ENCODE results near the gene TMEM51. TPM values are rescaled to one million over a fixed set of nuclear protein-coding genes. Genes with fewer than 3 reads are reported as not detected.

TMEM51 gene
- total RNA-seq, 1 donor: 1.0 TPM

DNA sequence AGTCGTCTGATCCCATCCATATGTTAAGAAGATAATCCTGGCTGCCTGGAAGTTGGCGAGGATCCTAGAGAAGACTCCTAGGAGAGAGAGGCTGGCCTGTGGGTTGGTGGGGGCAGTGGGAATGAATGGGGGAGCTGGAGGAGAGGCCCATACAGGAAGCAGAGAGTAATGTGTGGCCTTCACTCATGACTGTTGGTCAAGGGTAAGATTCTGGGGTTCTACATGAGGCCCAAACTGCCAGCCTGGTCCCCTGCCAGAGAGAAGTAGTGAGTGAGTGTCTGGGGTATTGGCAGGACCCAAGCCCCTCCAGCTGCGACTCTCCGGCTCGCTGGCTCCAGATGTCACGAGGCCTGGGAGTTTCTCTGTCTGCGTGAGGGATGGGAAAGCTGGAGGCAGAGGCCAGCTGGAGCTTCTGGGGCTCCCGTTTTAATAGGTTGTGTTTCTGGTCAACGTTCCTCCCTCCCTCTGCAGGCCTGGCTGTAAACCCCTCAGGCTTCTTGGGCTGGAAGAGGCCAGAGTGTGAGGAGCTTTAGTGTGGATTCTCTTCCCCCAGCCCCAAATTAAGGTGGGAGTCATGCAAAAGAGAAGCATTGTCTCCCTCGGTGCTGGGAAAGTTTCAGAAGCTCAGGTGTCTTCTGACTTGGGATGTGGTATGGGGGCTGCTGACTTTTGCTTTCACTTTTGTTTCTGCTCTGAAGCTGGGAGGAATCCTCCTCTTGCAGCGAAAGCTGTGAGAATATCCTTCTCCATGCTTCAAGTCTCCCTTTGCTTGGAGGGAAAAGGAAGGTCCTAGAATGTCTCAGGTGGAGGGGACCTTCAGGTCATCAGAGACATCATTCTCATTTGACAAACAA lies 2.6 kb downstream of the TMEM51 start:
- peaks cover 27% of the 10 kb centered on the region for H3K27me3 ChIP-seq (ENCODE audit: insufficient read depth, low read length)
- no peak overlapping the region for H3K4me3 ChIP-seq (ENCODE audit: low read length)
- peaks cover 26% of the 10 kb centered on the region for H3K4me1 ChIP-seq (ENCODE audit: insufficient read depth, low read length)
- no peaks in the 10 kb centered on the region for H3K9me3 ChIP-seq (ENCODE audit: low read depth, low read length)

DNA sequence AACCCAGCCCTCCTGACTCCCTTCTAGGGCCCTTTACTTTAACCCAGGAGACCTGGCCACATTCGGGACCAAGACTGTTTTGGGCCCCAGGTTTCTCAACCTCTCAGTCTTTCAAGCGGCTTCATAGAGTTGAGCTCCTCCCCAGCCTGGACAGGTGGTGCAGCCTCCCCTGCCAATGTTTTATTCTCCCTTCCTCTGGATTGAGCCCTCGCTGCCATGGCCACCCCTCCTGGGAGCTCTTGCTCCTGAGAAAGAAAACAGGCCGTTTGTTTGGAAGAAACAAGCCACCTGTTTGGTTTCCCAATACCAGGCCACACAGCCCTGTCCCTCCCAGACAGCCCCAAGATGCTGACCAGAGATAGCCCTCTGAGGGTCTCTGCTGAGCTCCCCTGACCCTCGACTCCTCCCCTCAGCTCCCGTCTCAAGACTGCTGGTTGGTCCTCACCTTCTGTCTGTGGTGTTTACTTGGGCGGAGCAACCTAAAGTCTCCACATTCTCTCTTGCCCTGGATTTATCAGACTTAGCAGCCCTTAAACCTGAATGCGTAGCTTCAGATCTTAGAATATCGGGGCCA lies 3.3 kb downstream of the TMEM51 start:
- no peaks in the 10 kb centered on the region for H3K9me3 ChIP-seq (ENCODE audit: low read depth, low read length)
- H3K4me1 ChIP-seq (ENCODE audit: insufficient read depth, low read length): peaks cover 26% of the 10 kb centered on the region
- H3K27me3 ChIP-seq (ENCODE audit: insufficient read depth, low read length): peaks cover 20% of the 10 kb centered on the region
- no peak overlapping the region for H3K4me3 ChIP-seq (ENCODE audit: low read length)

DNA sequence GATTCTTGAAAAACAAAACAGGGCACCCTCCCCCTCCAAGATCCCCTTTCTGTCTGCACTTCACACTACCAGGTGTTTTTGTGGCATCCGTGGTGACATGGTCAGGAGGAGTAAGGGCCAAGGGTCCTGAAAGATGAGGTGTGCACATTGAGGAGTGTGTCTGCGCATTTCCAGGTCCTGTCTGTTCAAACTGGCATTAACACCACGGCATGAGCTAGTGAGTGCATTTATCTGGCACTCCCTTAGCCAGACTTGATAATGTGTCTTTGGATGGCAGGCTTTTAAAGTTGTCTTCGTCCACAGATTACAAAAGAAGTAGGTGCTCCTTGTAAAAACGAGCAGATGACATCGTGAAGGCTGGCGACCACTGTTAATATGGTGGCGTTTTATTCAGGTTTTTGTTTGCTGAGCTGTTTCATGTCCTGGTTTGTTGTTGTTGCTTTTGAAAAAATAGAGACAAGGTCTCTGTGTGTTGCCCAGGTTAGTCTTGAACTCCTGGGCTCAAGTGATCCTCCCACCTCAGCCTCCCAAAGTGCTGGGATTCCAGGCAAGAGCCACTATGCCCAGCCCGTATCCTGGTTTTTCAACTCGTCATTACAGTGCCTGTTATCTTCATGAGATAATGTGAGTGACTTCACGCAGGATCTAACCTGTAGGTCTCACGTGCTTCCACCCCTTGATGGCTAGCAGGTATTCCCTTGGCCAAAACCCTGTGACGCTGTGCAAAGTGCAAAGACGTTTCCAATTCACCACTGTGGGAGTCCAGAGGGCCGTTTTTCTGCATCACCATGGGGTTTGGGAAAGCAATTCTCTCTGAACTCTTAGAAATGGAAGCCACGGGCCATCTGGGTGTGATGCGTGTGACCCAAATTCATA lies 4.2 kb downstream of the TMEM51 start:
- Histone ChIP-seq H3K4me3 (ENCODE audit: low read length) (no peak overlapping the region), H3K9me3 (ENCODE audit: low read depth, low read length) (no peaks in the 10 kb centered on the region), H3K27me3 (ENCODE audit: insufficient read depth, low read length) (peaks cover 12% of the 10 kb centered on the region), H3K4me1 (ENCODE audit: insufficient read depth, low read length) (peaks cover 25% of the 10 kb centered on the region)

DNA sequence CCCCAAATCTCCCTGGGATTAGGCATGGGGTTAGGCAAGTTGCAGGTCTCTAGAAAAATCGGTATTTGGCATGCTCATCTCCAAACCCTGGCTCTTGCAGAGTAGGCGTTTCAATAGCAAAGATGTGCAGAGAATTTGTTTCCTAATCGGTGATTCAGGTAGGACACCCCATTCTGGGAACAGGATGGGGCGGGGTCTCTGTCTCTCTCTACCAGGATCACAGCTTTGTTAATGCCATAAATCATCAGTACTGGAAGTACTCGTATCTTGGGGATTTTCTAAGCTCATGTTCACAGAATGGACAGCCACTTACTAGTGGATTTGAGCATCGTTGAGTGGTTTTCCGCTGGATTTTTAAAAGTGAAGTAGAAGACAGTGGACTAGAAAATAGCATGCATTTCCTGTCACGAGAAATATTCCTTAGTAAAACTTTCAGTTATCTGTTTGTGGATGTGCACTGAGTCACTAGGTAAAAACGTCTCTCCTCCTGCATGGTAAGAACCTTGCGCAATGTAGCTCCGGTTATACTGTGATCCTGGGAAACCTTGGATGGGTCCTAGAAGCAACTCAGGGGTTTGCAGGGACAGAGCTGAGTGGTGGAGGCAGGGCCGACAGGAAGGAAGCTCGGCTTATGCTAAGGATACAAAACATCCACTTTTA lies 5.1 kb downstream of the TMEM51 start:
- peaks cover 19% of the 10 kb centered on the region for H3K4me1 ChIP-seq (ENCODE audit: insufficient read depth, low read length)
- peaks cover 8% of the 10 kb centered on the region for H3K27me3 ChIP-seq (ENCODE audit: insufficient read depth, low read length)
- no peaks in the 10 kb centered on the region for H3K9me3 ChIP-seq (ENCODE audit: low read depth, low read length)
- H3K4me3 ChIP-seq (ENCODE audit: low read length): no peak overlapping the region

DNA sequence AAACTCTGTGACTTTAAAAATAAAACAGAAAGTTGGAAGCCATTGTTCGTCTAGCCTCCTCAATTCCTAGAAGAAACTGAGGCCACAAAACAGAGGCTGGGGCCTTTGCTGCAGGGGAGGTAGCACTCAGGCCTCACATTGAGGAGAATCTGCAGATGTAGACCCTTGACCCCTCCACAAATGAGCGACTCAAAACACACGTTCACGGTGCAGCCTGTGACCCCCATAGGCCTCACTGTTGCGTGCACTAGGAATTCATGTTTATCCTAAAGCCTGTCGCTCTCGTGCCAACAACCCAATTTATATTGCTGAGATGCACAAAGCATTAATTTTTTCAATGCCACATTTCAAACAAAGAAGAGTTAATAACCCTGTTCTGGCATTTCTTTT lies 5.6 kb downstream of the TMEM51 start:
- Histone ChIP-seq H3K9me3 (ENCODE audit: low read depth, low read length) (no peaks in the 10 kb centered on the region), H3K4me1 (ENCODE audit: insufficient read depth, low read length) (peaks cover 14% of the 10 kb centered on the region), H3K27me3 (ENCODE audit: insufficient read depth, low read length) (peaks cover 4% of the 10 kb centered on the region)

DNA sequence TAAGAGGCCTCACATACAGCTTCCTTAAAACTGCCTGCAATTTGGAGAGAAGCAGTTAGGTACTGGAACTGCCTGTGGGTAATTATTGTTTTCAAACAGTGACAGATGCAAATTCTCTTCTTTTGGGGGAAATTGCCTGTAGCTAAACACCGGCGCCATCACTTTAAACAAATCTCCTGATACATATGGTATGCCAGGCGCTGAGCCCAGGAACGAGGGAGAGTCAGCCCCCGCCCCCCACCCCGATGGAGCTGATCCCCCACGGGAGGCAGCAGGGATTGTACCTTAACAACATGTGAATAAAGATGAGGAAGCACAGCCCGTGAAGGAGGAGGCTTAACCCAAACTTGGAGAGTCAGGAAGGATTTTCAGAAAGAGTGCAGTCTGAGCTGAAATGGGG lies 7.1 kb downstream of the TMEM51 start:
- Histone ChIP-seq H3K4me1 (ENCODE audit: insufficient read depth, low read length) (peaks cover 10% of the 10 kb centered on the region), H3K27me3 (ENCODE audit: insufficient read depth, low read length) (no peaks in the 10 kb centered on the region), H3K9me3 (ENCODE audit: low read depth, low read length) (no peaks in the 10 kb centered on the region), H3K4me3 (ENCODE audit: low read length) (no peak overlapping the region)

More for the DNA sequence above, 5.6 kb downstream of the TMEM51 start:
- no peak overlapping the region for H3K4me3 ChIP-seq (ENCODE audit: low read length)

DNA sequence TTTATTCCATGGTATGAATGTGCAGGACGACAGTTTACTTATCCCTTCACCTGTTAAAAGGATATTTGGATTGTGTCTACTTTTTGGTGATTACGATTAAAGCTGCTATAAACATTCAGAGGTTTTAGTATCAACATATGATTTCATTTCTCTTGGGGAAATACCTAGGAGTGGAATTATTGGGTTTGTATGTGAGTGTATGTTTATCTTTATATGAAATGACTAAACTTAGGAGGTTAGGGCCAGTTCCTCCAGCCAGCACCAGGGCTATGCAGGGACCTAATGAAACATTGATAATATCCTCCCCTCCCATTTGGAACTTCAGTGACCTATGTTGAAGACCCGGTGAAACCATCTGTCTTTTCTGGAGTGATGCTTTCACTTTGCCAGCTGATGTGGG lies 13.8 kb downstream of the TMEM51 start:
- peaks cover 7% of the 10 kb centered on the region for H3K4me1 ChIP-seq (ENCODE audit: insufficient read depth, low read length)
- H3K27me3 ChIP-seq (ENCODE audit: insufficient read depth, low read length): no peaks in the 10 kb centered on the region
- no peak overlapping the region for H3K4me3 ChIP-seq (ENCODE audit: low read length)
- no peaks in the 10 kb centered on the region for H3K9me3 ChIP-seq (ENCODE audit: low read depth, low read length)

DNA sequence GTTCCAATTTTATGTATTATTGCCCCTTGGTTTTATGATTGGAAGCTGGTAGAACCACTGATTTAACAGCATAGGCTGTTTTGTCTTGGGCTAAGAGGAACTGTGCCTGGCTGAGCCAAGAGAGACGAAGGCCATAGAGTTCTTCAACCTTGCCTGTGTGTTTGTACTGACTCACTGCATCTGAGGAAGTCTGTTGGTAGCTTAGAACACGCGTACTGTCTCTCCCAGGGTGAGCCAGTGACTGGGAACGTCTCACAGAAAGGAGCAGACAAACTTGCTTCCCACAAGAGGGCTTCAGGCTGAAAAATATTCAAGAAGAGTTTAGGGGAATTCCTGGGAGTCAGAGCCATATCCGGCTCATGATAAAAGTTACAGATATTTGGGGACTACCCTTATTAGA lies 14.9 kb downstream of the TMEM51 start:
- Histone ChIP-seq H3K4me3 (ENCODE audit: low read length) (no peak overlapping the region), H3K27me3 (ENCODE audit: insufficient read depth, low read length) (no peaks in the 10 kb centered on the region), H3K4me1 (ENCODE audit: insufficient read depth, low read length) (peaks cover 7% of the 10 kb centered on the region), H3K9me3 (ENCODE audit: low read depth, low read length) (no peaks in the 10 kb centered on the region)

DNA sequence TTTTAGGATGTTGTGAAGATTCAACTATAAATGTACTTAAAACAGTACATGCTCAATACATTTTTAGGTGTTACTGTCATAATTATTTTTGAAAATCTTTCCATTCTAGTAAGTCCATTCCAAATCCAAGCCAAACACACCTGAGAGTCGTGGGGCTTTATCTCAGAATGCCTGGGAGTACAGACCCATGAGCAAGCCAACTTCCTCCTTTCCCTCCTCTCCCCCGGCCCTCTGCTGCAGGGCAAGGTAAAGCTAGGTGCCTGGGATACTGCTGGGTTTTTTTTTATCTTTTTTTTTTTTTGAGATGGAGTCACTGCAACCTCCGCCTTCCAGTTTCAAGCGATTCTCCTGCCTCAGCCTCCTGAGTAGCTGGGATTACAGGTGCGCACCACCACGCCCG lies 16.5 kb downstream of the TMEM51 start:
- H3K4me3 ChIP-seq (ENCODE audit: low read length): no peak overlapping the region
- peaks cover 7% of the 10 kb centered on the region for H3K4me1 ChIP-seq (ENCODE audit: insufficient read depth, low read length)
- H3K9me3 ChIP-seq (ENCODE audit: low read depth, low read length): no peaks in the 10 kb centered on the region
- H3K27me3 ChIP-seq (ENCODE audit: insufficient read depth, low read length): no peaks in the 10 kb centered on the region

DNA sequence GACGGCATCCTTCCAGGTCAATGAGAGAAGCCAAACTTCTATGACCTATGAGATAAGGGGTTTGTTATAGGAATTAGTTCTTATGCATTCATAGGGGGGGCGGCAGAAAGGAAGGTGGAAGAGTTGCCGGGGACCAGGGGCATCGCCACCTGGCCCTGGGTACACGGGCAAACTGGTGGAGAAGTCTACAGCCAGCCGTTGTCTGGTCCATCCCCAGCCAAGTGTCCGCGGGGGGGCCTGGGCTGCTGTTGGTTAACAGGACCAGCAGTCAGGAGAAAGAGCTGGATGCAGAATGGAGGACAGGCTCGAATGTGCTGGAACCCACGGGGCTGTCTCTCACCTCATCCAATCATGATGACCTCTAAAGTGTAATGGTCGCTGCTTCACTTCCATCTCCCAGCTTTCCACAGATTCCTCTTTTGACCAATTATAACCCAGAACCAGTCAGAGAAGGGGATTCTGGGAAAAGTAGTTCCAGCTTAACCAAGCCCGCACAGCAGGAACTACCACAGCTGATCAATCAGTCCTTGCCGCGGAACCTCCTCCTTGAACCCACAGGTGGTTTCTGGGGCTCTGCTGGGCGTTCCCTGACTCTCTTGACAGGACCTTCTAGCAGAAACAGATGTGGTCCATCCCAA lies 17.8 kb downstream of the TMEM51 start:
- H3K9me3 ChIP-seq (ENCODE audit: low read depth, low read length): no peaks in the 10 kb centered on the region
- H3K4me3 ChIP-seq (ENCODE audit: low read length): no peak overlapping the region
- peaks cover 7% of the 10 kb centered on the region for H3K4me1 ChIP-seq (ENCODE audit: insufficient read depth, low read length)
- no peaks in the 10 kb centered on the region for H3K27me3 ChIP-seq (ENCODE audit: insufficient read depth, low read length)

DNA sequence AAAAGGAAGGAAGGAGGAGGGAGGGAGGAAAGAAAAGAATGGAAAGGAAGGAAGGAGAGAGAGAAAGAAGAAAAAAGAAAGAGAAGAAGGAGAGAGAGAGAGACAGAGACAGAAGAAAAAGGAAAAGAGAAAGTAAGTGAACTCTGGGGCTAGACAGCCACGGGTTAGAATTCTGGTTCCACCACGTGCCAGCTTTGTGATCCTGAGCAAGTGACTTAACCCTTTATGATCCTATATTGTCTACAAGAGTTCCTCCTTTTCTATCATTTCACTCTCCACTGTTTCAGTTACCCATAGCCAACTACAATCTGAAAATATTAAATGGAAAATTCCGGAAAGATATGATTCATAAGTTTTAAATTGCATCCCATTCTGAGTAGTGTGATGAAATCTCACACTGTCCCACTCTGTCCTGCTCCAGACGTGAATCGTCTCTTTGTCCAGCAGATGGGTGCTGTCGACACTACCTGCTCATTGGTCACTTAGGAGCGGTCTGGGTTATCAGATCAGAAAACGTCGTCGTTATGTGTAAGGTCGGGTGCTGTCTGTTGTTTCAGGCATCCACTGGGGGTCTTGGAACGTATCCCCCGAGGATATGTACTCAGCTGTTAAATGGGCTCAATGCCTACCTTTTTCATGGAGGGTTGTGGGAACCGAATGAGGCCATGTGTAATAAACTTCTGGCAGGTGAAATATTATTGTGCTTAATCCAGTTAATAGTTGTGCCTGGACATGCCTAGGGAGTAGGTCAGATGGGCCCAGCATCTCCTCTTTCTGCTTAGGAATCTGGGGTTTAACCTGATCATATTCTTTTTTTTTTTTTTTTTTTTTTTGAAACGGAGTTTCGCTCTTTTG lies 19.1 kb downstream of the TMEM51 start:
- H3K4me1 ChIP-seq (ENCODE audit: insufficient read depth, low read length): peaks cover 7% of the 10 kb centered on the region
- H3K4me3 ChIP-seq (ENCODE audit: low read length): no peak overlapping the region
- no peaks in the 10 kb centered on the region for H3K27me3 ChIP-seq (ENCODE audit: insufficient read depth, low read length)
- no peaks in the 10 kb centered on the region for H3K9me3 ChIP-seq (ENCODE audit: low read depth, low read length)

DNA sequence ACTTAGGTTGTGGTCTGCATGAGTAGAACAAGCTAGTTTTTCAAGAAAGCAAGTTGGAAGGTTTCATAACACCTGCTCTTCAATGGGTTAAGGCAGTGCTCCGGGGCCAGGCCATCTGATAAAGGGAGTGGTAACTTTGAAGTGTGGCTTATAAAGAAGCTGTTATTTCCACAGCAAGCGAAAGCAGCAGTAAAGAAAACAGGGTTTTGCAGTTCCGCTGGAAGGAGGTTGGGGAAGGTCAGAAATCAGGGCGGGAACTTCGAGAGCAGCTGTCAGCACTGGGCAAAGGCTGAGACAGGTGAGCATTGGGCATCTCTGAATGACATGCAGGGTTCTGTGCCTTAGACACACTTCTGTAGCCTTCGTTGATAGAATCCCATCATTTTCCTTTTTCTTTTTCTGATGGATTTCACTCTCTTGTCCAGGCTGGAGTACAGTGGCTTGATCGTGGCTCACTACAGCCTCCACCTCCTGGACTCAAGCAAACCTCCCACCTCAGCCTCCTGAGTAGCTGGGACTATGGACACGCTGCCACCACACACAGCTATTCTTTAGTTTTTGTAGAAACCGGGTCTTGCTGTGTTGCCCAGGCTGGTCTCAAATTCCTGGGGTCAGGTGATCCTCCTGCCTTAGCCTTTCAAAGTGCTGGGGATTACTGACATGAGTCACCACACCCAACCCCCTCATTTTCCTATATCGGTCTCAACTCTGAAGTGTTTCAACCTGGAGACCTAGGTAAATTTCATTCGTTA lies 20.5 kb downstream of the TMEM51 start:
- Histone ChIP-seq H3K27me3 (ENCODE audit: insufficient read depth, low read length) (no peaks in the 10 kb centered on the region), H3K4me3 (ENCODE audit: low read length) (no peak overlapping the region), H3K4me1 (ENCODE audit: insufficient read depth, low read length) (no peaks in the 10 kb centered on the region), H3K9me3 (ENCODE audit: low read depth, low read length) (no peaks in the 10 kb centered on the region)

DNA sequence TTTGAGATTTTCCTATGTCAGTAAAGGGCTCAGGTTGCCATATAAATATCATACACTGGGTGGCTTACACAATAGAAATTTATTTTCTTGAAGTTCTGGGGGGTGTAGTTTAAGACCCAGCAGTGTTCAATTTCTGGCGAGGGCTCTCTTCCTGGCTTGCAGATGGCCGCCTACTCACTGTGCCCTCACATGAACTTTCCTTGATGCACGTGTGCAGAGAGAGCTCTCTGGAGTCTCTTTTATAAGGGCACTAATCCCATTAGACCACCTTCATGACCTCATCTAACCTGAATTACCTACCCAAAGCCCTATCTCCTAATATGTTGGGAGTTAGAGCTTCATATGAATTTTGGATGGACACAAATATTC lies 21.1 kb downstream of the TMEM51 start:
- Histone ChIP-seq H3K9me3 (ENCODE audit: low read depth, low read length) (no peaks in the 10 kb centered on the region), H3K4me3 (ENCODE audit: low read length) (no peak overlapping the region), H3K27me3 (ENCODE audit: insufficient read depth, low read length) (no peaks in the 10 kb centered on the region), H3K4me1 (ENCODE audit: insufficient read depth, low read length) (no peaks in the 10 kb centered on the region)
